GM18507 (cell line): ENCODE data around the gene ZNF532.
"Not testable (repeated sequence)": the region's sequence is repeated elsewhere in the genome, so short reads cannot be mapped to it uniquely, and the experiment has no call there.

Experiments used
- DNase-seq: peaks from one replicate; pipeline ENCODE4 v3.0.0; 2011; ENCODE audit warnings: low read depth; ENCODE audit not compliant: insufficient read length; ENCODE audit errors: extremely low spot score
- FAIRE-seq: peaks from 2 replicates; lab custom pipeline; 2011; peaks lifted over from hg19 to GRCh38; lab: Jason Lieb, UNC

Gene ZNF532

DNA sequence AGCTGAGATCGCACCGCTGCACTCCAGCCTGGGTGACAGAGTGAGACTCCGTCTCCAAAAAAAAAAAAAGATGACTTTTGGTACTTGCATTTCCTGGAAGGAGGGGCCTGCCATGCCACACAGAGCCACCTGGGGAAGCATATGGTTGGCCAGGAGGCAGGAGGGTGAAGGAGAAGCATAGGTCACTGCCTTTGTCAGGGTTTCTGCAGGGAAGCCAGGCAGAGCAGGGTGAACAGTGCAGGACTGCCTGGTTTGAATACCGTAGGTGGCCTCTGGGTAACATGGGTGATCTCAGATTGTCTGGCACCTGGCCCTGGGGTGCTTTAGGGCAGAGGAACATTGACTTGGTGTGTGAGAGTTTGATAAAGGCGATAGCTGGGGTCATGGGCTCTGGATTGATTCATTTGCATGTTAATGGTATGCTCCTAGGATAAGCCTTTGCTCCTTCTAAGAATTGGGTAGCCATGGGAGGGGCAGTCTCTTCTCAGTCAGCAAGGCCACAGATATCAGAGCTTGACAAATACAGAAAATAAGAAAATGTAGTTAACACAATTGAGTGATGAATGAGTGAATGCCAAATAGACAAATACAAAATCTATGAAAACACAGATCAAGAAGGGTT is 151.0 kb downstream of the ZNF532 start:
- no peak for FAIRE-seq
- DNase-seq = no peak

DNA sequence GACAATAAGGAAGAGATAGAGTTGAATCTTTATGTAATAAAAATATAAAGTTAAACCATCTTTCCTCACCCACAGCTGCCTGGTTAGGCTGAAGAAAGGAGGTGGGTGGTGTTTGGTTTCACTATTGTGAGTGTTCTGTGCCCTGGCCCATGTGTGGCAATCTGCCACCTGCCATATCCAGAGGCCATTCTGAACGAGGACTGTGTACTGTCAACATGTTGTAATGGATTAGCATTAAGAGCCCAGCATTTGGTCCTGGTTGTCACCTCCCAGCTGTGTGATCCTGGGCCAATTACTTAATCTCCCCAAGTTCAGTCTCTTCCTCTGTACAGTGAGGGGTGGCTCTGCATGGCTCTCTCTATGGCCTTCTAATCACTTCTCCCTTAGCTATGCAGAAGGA is 156.8 kb downstream of the ZNF532 start:
- FAIRE-seq (no peak), DNase-seq (no peak)

DNA sequence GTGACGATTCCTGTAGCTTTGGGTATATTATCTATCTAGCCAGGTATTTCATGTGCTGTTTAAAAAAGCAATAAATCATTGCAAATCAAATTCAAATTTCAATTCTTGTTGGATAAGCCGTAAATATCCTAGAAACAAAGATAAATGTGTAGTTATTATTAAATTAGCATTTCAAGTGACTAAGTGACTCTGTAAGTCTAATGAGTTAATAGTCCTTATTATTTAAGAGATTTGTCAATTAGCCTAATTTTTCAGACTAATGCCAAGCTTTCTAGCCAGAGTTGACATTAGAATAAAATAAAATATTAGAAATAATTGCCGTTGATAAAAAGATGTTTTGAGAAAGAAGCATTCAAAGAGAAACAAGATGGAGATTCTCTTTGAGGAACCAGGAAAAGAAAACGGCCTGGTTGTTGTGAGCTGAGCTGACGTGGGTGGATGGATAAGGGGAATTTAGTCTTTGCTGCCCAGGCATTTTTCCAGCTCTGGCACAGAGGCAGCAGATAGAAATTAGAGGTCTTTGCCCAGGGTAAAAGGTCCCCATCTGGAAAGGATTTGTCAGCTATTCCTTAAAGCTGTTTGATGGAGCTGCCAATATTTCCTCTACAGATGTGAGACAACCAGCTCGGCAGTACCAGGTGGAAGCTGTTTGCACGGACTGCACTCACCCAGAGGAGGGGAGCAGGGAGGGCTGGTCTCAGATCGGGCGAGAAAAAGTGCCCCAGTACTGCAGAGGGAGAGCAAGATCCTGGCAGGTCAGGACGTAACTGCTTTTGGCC is 157.7 kb downstream of the ZNF532 start:
- DNase-seq = no peak
- FAIRE-seq = no peak

DNA sequence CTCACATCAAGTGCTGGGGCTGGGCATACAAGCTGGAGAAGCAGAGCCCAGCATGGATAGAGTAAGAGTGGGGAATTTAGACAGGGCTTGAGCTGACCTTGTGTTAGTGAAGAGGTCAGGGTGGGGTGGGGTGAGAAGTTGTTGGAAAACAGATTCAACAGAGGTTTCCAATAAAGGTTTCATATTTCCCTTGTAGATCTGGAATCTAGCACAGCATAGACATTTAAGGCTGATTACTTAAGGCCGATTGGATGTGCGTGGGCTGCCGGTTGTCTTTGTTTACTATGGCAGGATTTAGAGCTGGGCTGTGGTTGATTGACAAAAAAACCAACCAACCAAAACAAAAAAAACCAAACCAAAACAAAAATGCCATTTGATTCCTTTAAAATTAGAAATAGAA is 160.2 kb downstream of the ZNF532 start:
- DNase-seq (no peak), FAIRE-seq (no peak)

- not testable (repeated sequence) for FAIRE-seq, DNase-seq
These were observed 160.9 kb downstream of the ZNF532 start for GRCh38 chr18:59025532-59025931.

DNA sequence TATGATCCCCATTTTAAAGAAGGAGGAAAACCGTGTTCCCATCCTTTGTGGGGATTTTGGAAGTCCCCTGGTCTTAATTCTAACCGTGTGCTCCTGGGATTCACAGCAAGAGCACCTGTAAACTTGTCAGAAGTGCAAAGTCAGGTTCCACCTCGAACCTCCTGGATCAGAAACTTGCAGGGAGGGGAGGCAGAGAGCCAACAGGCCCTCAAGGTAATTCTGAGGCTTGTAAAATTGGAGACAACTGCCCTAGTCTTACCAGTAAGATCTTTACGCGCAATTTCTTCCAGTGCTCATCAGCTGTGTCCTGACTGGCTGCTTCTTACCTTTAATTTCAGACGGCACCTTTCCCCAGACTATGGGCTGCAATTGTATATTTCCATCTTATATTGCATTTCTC is 161.7 kb downstream of the ZNF532 start:
- DNase-seq (no peak), FAIRE-seq (no peak)

GRCh38 chr18:59026831-59027410 is 162.2 kb downstream of the ZNF532 start:
- DNase-seq = no peak
- FAIRE-seq = no peak

- no peak for DNase-seq
These were observed 165.2 kb downstream of the ZNF532 start for GRCh38 chr18:59029663-59030429.

DNA sequence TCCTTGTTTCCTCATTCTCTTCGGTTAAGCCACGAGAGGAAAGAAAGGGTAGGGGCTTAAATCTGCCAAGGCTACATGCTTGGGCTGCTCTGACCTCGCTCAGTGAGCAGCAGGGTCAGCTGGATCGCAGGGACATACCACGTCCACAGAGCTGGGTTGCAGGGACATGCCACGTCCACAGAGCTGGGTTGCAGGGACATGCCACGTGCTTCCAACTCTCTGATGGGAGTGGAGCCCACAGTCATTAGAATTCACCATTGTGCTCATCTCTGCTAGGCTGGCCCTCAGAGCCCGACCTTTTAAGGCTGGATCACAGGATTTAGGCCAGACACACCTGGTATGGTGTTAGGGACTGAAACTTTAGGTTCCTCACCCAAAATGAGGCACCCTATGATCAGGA is 167.6 kb downstream of the ZNF532 start:
- FAIRE-seq (no peak), DNase-seq (no peak)

More at GRCh38 chr18:59029663-59030429, 165.2 kb downstream of the ZNF532 start:
- FAIRE-seq = no peak

- DNase-seq (no peak), FAIRE-seq (no peak)
These were observed 168.7 kb downstream of the ZNF532 start for GRCh38 chr18:59033359-59033758.

DNA sequence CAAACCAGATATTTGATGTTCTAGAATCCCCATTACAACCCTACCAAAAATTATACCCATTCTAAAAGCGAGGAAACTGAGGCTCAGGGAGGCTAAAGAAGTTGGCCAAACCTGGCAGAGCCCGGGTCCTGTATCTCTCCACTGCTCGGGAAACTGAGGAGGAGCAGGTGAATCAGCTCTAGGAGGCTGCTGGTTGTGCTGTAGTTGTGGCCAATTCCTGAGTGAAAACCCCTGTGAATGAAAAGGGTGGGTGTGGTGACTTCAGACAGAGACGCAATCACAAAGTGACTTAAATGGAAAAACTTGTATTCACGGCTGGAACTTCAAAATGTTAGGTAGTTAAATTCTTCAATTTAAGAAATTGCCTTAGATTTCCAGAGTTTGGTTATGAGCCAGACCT is 169.3 kb downstream of the ZNF532 start:
- FAIRE-seq = no peak
- DNase-seq = no peak

- no peak for DNase-seq
- FAIRE-seq = no peak
These were observed 170.9 kb downstream of the ZNF532 start for GRCh38 chr18:59035591-59035990.
